Effector memory CD8-positive, alpha-beta T cell (primary cell): ENCODE results near the gene LHFPL4.

Experiments
- ATAC-seq: fragments of 150-1000 bp; cut with Tn5 transposase; replicated peaks from 2 replicates; pipeline ENCODE4 v1.10.0; 2021; ENCODE audit warnings: mild to moderate bottlenecking, moderate library complexity
- DNase-seq, 3 experiments: peaks; one replicate each; pipeline ENCODE4 v3.0.0; 2021
- H3K27ac Mint-ChIP-seq, 2 donors: one replicate each; pipeline ENCODE4 v1.8.0; 2022; ENCODE audit warnings: mild to moderate bottlenecking in 2 of 2, mixed read lengths in 2 of 2, moderate library complexity in 2 of 2
- H3K27me3 Mint-ChIP-seq, 2 donors: one replicate each; pipeline ENCODE4 v1.8.0; 2022; ENCODE audit warnings: mixed read lengths in 2 of 2
- H3K36me3 Mint-ChIP-seq: one replicate; pipeline ENCODE4 v1.8.0; 2022; ENCODE audit warnings: mild to moderate bottlenecking, moderate library complexity, mixed read lengths; ENCODE audit not compliant: insufficient read depth
- H3K4me1 Mint-ChIP-seq, 2 donors: one replicate each; pipeline ENCODE4 v1.8.0; 2022; ENCODE audit warnings: low read depth in 2 of 2, mixed read lengths in 2 of 2
- H3K4me3 Mint-ChIP-seq, 2 donors: one replicate each; pipeline ENCODE4 v1.8.0; 2022; ENCODE audit warnings: mild to moderate bottlenecking in 2 of 2, mixed read lengths in 2 of 2, moderate library complexity in 2 of 2
- H3K9me3 Mint-ChIP-seq, 2 donors: one replicate each; pipeline ENCODE4 v1.8.0; 2022; ENCODE audit warnings: mixed read lengths in 2 of 2

LHFPL4 gene

DNA sequence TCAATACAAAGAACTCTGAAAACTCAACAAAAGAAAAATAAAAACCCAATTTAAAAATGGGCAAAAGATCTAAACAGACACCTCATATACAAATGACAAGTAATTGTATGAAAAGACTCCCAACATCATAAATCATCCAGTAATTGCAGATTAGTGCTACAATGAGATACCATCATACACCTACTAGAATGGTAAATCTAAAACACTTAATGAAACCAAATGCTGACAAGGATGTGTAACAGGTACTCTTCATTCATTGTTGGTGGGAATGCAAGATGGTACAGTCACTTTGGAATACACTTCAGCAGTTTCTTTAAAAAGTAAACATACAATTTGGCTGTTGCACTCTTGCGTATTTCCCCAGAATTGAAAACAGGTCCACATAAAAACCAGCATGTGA is 68.4 kb downstream of the LHFPL4 start:
- H3K27me3 Mint-ChIP-seq, result no peaks in the 10 kb centered on the region
- H3K9me3 Mint-ChIP-seq, result peaks cover 2 to 8% of the 10 kb centered on the region in 2 donors
- DNase-seq, result no peak
- no peak overlapping the region for H3K4me3 Mint-ChIP-seq
- no peak for ATAC-seq
- H3K27ac Mint-ChIP-seq, result peak overlapping the region in 1 of 2 donors; percentile 29
- no peaks in the 10 kb centered on the region for H3K4me1 Mint-ChIP-seq
- peaks cover 7% of the 10 kb centered on the region for H3K36me3 Mint-ChIP-seq

DNA sequence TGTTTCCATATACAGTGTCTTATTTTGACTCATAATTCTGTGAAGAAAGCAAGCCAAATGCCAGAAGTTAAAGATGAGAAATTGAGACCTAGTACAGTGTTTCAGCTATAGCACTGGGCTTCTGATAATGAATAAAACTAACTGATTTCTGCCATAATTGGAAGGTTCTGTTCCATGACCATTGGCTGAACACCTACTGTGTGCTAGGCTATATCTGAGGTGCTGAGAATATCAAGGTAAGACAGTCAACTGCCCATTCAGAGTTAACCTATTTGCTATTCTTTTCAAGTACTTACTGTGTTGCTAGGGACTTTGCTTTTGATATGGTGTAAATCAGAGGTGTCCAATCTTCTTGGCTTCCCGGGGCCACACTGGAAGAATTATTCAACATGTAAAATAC is 73.4 kb downstream of the LHFPL4 start:
- no peaks in the 10 kb centered on the region for H3K27me3 Mint-ChIP-seq
- no peak overlapping the region for H3K27ac Mint-ChIP-seq
- H3K4me3 Mint-ChIP-seq, result no peak overlapping the region
- DNase-seq (no peak), ATAC-seq (no peak)
- H3K9me3 Mint-ChIP-seq, result no peaks in the 10 kb centered on the region
- peaks cover 48% of the 10 kb centered on the region for H3K36me3 Mint-ChIP-seq
- H3K4me1 Mint-ChIP-seq, result no peaks in the 10 kb centered on the region

DNA sequence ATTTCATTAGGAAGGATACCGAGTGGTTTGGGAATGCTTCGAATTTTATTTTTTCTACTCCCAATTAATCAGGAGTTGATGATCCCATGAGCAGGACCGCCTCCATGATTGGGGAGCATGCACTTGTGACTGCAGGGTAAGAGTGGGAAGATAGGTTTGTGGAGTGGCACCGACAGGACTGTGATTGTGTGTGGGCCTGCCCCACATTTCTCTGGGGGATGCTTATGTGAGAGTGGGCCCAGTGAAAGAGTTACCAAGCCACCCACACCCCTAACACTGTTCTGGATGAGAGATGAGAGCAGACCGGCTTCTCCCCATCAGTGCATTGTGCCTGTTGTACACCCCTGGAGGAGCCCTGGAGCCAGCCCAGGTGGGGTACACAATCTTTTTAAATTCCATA is 76.7 kb downstream of the LHFPL4 start:
- no peaks in the 10 kb centered on the region for H3K9me3 Mint-ChIP-seq
- peaks cover 78% of the 10 kb centered on the region for H3K36me3 Mint-ChIP-seq
- no peaks in the 10 kb centered on the region for H3K27me3 Mint-ChIP-seq
- ATAC-seq (no peak), DNase-seq (no peak)
- H3K4me1 Mint-ChIP-seq, result peaks cover 0 to 7% of the 10 kb centered on the region in 2 donors
- H3K4me3 Mint-ChIP-seq, result no peak overlapping the region
- H3K27ac Mint-ChIP-seq, result peak overlapping the region in 1 of 2 donors; percentile 59

DNA sequence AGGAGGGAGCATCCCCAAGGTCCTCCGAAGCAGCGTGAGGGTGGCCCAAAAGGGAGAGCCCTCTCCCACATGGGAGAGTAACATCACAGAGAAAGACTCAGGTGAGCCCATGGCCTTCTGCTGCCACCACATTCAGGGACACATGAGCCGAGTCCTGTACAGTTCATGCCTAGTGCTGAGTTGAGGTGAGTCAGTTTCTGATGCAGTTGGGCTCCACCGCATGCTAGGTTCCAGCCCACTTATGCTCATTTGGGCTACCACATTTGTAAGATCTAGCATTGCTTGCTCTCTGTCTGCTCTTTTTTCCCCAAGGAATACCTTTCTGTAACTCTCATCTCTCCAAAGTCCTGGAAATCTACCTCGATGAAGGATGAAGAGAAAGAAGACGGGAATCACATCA is 79.1 kb downstream of the LHFPL4 start:
- no peak overlapping the region for H3K27ac Mint-ChIP-seq
- DNase-seq, result no peak
- H3K4me1 Mint-ChIP-seq, result peaks cover 0 to 7% of the 10 kb centered on the region in 2 donors
- ATAC-seq, result no peak
- no peaks in the 10 kb centered on the region for H3K9me3 Mint-ChIP-seq
- H3K4me3 Mint-ChIP-seq, result no peak overlapping the region
- peaks cover 88% of the 10 kb centered on the region for H3K36me3 Mint-ChIP-seq
- no peaks in the 10 kb centered on the region for H3K27me3 Mint-ChIP-seq

DNA sequence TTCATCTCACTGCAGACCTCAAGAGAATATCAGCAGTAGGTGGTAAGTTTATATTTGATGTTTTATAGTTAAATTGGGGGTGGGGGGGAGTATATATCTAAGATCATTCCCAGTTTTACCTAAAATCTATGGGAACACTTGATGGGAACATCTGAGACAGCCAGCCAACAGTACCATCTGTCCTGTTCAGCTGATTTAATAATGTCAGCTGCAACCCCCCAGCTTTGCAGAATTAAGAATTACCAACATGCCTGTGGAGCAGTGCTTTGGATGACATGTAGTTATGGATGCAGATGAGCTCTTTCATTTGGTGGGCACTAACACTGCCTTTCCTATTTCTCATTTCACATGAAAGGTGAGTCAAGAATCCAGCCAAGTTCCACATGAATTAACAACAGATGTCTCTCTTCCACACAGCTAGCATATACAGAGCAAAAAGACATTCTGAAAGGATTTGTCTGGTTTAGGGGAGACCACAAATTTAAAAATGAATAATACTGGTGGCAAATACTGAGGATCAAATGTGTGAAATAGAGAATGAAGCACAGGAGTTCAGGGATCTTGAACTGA is 80.0 kb downstream of the LHFPL4 start:
- H3K9me3 Mint-ChIP-seq, result no peaks in the 10 kb centered on the region
- peaks cover under 1 to 7% of the 10 kb centered on the region in 2 donors for H3K4me1 Mint-ChIP-seq
- no peak for DNase-seq
- H3K27me3 Mint-ChIP-seq, result no peaks in the 10 kb centered on the region
- peak overlapping the region in 1 of 2 donors; percentile 69 for H3K27ac Mint-ChIP-seq
- ATAC-seq, result no peak
- no peak overlapping the region for H3K4me3 Mint-ChIP-seq
- peaks cover 81% of the 10 kb centered on the region for H3K36me3 Mint-ChIP-seq

DNA sequence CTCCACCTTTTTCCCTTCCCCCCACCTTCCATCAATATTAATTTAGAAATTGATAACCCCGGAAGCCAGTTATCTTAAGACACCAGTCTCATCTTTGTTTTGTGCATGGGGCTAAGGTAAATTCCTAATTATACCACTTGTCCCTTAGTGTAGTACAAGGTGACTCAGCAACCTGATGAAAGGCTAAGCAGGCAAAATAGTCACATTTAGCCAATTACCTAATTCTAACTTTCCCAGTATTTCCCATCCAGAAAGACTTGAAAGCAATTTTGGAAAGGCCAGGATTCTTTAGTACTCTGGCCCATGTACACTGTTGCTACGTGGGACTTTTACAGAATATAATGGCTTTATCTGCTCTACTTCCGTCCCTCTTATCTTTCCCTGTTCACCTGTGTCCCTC is 83.6 kb downstream of the LHFPL4 start:
- peak overlapping the region; percentile 3 to 6 for H3K27ac Mint-ChIP-seq
- peaks cover 82% of the 10 kb centered on the region for H3K36me3 Mint-ChIP-seq
- DNase-seq, result no peak
- H3K4me3 Mint-ChIP-seq, result no peak overlapping the region
- no peak for ATAC-seq
- peaks cover 8 to 13% of the 10 kb centered on the region in 2 donors for H3K4me1 Mint-ChIP-seq
- H3K9me3 Mint-ChIP-seq, result no peaks in the 10 kb centered on the region
- no peaks in the 10 kb centered on the region for H3K27me3 Mint-ChIP-seq

DNA sequence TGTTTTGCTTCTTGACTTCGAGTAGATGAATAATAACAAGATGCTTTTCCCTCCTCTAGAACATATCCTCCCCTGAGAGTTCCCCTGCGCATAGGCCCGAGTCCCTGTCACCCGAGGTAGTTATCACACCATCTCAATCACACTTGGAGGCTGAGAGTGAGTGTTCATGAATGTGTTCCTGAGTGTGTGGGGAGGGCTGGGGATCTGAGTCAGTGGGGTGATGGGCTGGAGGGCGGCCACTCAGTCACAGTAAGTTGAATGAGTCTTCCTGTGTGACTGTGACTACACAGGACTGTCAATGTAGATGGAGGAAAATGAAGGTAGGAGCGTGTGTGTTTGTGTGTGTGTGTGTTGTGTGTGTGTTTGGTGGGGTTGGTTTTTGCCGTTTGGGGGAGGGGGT is 85.2 kb downstream of the LHFPL4 start:
- no peaks in the 10 kb centered on the region for H3K27me3 Mint-ChIP-seq
- H3K9me3 Mint-ChIP-seq, result no peaks in the 10 kb centered on the region
- peaks cover 82% of the 10 kb centered on the region for H3K36me3 Mint-ChIP-seq
- peaks cover 8 to 13% of the 10 kb centered on the region in 2 donors for H3K4me1 Mint-ChIP-seq
- ATAC-seq (no peak), DNase-seq (no peak)
- H3K4me3 Mint-ChIP-seq, result no peak overlapping the region
- peak overlapping the region; percentile 1 to 76 for H3K27ac Mint-ChIP-seq

DNA sequence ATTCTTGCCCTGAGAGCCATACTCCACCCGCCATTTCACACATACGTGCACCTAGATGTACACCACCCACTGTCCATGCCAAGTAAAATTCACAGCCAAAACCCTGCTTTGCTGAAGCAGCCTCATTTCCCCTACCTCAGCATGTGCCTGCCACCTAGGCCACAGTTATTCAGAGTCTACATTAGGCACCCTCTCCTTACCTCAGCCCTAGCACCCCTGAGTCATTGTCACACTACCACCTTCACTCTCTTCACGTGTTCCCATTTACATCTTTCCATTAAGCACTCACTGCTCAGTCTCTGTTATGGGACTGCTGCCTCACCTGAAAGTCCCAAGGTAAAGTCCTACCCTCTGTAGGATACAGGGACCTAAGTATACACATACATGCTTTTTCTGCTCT is 86.2 kb downstream of the LHFPL4 start:
- Mint-ChIP-seq H3K4me3 (no peak overlapping the region), H3K27ac (peak overlapping the region; percentile 57 to 76), H3K4me1 (peaks cover 6 to 8% of the 10 kb centered on the region in 2 donors), H3K9me3 (no peaks in the 10 kb centered on the region), H3K27me3 (no peaks in the 10 kb centered on the region), H3K36me3 (peaks cover 74% of the 10 kb centered on the region)
- no peak for DNase-seq
- ATAC-seq, result no peak

DNA sequence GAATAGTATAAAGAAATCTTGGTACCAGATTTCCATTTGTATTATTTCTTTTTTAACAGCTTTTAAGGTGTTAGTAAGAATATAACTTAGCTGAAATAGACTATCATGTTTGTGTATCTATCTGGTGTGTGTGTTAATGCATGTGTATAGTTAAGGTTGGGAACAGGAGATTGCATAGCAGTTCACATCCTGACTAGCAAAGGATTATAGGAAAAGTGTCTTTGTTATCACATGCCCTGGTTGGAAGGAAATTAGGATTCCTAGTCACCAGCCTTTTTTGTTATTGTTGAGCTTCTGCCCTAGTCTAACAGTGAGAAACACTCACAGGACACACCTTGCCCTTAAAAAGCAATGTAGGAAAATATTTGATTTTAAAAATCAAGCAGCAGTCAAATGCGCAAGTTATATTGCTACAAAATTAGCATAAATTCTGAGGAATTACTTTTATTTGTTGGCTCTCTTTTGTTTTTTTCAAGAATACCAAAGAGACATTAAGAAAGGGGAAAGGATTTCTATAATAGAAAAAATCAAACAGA is 98.0 kb downstream of the LHFPL4 start:
- Mint-ChIP-seq H3K4me3 (no peak overlapping the region), H3K4me1 (peaks cover 9 to 17% of the 10 kb centered on the region in 2 donors), H3K36me3 (peaks cover 71% of the 10 kb centered on the region), H3K9me3 (no peaks in the 10 kb centered on the region), H3K27me3 (no peaks in the 10 kb centered on the region), H3K27ac (no peak overlapping the region)
- no peak for ATAC-seq
- DNase-seq, result no peak

DNA sequence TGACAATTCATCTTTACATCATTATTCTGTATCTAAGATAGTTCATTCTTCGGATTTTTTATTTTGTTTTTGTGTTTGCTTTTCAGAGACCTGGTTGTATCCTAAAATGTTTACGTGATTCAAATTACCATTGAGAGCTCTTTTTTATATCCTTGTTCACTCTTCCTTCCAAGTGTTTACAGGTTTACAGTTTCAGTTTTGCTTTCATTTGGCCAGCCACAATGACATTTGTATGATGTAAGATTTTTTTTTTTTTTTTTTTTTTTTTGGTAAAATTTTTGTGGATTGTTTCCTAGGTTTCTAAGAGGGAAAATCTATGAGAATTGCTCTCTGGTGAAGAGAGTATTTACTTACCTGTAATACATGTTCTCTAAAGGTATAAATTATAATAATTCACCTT is 101.2 kb downstream of the LHFPL4 start:
- ATAC-seq (peak; percentile 62), DNase-seq (no peak)
- peak overlapping the region in 1 of 2 donors; percentile 50 for H3K4me3 Mint-ChIP-seq
- peaks cover 9 to 24% of the 10 kb centered on the region in 2 donors for H3K4me1 Mint-ChIP-seq
- H3K27ac Mint-ChIP-seq, result peak overlapping the region; percentile 87 to 95
- no peaks in the 10 kb centered on the region for H3K27me3 Mint-ChIP-seq
- no peaks in the 10 kb centered on the region for H3K9me3 Mint-ChIP-seq
- H3K36me3 Mint-ChIP-seq, result peaks cover 76% of the 10 kb centered on the region

DNA sequence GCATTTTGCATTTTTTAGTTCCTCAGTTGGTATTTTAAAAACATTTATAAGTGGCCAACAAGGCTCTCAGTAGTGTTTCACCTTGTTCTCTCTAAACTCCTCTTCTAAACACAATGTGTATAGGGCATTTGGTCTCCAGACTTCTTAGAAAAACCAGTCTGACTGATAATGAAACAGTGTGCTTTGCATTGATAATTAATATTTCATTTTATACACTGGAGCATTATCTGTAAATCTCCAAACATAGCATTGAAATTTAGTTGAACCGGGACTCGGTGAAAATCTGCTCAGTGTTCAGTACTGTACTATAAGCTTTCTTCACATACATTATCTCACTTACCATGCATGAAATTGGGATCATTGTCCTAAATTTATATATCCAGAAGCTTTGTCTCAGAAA is 102.6 kb downstream of the LHFPL4 start:
- Mint-ChIP-seq H3K4me1 (peaks cover 9 to 24% of the 10 kb centered on the region in 2 donors), H3K9me3 (no peaks in the 10 kb centered on the region), H3K36me3 (peaks cover 78% of the 10 kb centered on the region), H3K4me3 (no peak overlapping the region), H3K27me3 (no peaks in the 10 kb centered on the region), H3K27ac (peak overlapping the region; percentile 22 to 87)
- ATAC-seq (no peak), DNase-seq (no peak)

DNA sequence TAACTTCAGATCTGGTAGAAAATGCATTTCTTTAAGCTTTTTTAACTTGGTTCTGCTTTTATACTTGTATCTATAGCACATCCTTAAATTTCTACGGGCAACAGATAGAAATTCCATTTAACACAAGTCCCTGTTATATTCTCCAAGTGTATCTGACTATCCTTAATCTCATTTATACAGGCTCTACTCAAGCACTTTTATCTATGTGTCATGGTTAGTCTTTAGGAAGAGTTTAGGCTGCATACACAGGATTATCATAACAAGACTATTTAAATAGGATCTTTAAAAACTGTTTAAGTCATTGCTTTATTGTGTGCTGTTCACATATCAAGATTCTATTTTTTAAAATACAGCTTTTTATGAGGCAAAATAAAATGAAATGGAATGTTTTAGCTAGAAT is 103.5 kb downstream of the LHFPL4 start:
- no peaks in the 10 kb centered on the region for H3K27me3 Mint-ChIP-seq
- no peaks in the 10 kb centered on the region for H3K9me3 Mint-ChIP-seq
- DNase-seq, result no peak
- ATAC-seq, result no peak
- H3K27ac Mint-ChIP-seq, result no peak overlapping the region
- peaks cover 78% of the 10 kb centered on the region for H3K36me3 Mint-ChIP-seq
- no peak overlapping the region for H3K4me3 Mint-ChIP-seq
- H3K4me1 Mint-ChIP-seq, result peaks cover 9 to 24% of the 10 kb centered on the region in 2 donors

DNA sequence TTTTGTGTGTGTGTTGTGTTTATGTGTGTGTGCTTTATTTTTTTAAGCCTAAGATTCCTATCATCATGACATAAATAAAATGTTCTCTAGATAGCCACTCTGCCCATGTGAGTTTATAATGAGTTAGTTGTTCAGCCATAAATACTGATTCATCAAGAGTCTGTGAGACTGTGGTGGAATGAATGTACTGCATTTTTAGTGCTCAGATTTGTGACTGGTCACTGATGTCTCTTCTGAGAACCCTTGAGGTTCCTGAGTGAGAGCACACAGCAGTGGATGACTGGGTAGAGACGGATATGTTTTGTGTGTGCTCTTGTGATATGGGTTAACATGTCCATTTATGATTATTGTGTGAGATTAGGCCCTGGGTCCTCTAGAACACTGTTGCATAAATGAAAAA is 105.0 kb downstream of the LHFPL4 start:
- Mint-ChIP-seq H3K4me3 (no peak overlapping the region), H3K36me3 (peaks cover 76% of the 10 kb centered on the region)
- ATAC-seq, result no peak

More for the DNA sequence above, 105.0 kb downstream of the LHFPL4 start:
- H3K9me3 Mint-ChIP-seq, result no peaks in the 10 kb centered on the region
- H3K4me1 Mint-ChIP-seq, result peaks cover 9 to 24% of the 10 kb centered on the region in 2 donors
- H3K27ac Mint-ChIP-seq, result peak overlapping the region in 1 of 2 donors; percentile 61
- no peaks in the 10 kb centered on the region for H3K27me3 Mint-ChIP-seq
- DNase-seq, result no peak
